Measurements from ENCODE around the gene CTSD.

Gene CTSD

DNA sequence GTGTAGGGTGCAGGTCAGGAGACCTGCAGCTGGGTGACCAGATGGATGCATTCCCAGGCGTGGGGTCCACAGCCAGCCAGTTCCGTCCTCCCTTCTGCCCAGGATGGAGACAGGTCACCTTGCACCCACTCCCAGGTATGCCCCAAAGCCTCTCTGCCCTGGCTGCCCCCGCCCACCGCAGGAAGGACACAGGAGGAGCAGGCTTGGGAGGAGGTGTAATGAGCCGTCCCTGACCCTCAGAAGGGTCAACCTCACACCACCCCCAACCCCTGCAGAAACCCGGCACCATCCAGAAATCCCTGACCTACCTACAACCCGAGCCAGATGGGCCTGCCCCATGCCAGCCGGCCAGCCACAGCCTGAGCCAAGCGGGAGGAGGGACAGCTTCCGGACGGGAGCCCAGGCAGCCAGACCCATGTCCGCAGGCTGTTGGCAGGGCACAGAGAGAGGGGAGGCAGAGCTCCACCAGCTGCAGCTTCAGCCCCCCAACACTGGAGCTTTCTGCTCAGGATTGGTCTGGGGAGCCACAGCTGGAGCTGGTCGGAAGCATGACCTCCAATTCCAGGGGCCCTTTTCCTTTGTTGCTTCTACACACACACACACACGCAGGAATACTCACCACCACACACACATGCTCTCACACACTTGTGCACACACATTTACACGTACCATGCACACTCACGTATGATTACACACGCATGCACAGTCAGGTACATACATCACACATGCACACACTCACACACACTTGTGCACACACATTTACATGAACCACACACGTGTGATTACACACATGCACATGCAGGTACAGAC, 18.6 kb downstream of the CTSD start:
- no peak for DNase-seq (ENCODE audit: low read depth)

DNA sequence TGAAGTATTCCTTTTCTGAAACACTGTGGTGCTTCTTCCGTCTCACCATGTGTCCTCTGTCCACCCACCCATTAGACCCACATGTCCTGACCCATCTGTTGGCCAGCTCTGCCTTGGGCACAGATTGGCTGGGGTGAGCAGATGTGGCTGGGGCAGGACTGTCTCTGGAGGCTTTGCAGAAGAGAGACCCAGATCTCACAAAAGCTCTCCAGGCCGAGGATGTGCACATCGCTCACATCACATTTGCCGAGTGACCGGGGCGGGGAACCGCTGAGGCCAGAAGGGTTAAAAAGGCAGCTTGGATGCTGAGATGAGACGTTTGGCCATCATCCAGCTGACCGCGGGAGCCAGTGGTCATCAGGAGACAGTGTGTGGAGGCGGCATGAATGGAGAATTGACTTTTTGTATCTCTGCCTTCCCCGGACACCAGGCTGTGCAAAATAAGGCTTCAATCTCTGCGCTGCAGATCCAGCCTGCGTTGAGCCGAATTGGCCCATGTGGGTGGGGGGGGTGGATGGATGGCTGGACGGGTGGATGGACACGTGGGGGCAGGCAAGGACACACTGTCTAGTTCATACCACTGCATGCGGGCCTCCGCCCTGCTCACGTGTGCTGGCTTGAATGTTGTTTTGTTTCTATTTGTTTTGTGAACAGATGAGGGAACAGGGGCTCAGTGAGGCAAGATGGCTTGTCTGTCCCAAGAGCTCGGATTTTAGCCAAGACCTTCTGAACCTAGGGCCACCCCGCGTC, 19.4 kb downstream of the CTSD start:
- no peak for DNase-seq (ENCODE audit: low read depth)

DNA sequence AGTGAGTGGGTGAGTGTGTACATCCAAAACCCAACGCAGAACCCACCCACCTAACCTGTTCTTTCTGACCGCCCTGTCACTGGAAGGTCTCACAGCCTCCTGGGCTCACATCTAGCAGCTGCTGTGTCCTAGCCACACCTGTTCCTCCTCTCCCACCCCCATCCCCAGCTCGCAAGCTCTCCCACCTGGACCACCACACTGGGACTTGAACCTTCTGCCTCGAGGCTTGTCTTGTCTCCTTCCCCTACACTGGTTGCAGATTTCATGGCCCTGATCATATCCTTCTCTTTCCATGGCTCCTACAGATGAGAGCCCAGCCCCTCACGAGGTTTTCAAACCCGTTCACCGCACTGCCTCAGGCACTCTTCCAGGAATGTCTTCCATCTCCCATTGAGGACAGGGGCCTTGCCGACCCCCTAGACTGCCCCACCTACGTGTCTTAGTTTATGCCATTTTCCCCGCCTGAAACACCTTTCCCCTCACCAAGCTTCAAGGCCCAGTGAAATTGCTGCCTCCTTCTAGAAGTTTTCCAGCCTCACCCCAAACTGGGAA, 20.1 kb downstream of the CTSD start:
- DNase-seq (ENCODE audit: low read depth), result no peak

DNA sequence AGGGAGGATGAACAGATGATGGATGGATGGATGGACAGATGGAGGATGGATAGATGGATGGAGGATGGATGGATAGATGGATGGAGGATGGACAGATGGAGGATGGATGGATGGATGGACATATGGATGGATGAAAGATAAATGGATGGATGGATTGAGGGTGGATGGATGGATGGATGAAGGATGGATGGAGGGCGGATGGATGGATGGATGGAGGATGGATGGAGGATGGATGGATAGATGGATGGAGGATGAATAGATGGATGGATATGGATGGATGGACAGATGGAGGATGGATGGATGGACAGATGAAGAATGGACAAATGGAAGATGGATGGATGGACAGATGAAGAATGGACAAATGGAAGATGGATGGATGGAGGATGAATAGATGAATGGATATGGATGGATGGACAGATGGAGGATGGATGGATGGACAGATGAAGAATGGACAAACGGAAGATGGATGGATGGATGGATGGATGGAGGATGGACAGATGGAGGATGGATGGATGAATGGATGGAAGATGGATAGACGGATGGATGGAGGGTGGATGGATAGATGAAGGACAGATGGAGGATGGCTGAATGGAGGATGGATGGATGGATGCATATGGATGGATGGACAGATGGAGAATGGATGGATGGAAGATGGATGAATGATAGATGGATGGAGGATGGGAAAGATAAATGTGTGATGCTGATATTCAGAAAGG, 20.7 kb downstream of the CTSD start:
- DNase-seq (ENCODE audit: low read depth), result no peak

DNA sequence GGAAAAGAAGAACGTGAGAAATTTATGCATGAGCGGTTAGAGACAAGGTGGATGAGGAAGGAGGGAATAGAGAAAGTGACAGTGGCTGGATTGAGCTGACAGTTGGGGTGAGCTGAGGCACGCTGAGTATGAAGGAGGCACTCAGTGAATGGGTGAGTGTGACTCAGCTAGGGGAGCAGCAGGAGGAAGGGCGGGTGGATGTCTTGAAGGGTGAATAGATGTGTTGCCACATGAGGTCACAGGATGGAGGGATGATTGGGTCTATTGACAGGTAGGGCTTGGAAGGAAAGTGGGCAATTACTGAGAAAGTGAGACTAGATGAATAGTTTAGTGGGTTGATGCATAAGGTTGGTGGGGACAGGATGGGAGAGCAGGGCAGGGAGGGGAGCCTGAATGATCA, 21.4 kb downstream of the CTSD start:
- DNase-seq (ENCODE audit: low read depth), result no peak

DNA sequence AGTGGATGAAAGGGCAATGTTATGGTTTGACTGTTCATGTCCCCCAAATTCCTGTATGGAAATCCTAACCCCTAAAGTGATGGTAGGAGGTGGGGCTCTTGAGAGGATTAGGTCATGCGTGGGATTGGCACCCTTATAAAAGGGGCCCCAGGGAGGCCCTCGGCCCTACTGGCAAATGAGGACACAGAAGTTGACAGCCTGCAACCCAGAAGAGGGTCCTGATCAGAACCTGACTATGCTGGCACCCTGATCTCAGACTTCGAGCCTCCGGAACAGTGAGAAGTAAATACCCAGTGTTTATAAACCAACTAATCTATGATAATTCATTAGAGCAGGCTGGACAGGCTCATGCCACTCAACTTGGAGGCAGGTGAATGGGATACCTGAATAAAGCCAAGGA, 22.0 kb downstream of the CTSD start:
- DNase-seq (ENCODE audit: low read depth), result no peak

DNA sequence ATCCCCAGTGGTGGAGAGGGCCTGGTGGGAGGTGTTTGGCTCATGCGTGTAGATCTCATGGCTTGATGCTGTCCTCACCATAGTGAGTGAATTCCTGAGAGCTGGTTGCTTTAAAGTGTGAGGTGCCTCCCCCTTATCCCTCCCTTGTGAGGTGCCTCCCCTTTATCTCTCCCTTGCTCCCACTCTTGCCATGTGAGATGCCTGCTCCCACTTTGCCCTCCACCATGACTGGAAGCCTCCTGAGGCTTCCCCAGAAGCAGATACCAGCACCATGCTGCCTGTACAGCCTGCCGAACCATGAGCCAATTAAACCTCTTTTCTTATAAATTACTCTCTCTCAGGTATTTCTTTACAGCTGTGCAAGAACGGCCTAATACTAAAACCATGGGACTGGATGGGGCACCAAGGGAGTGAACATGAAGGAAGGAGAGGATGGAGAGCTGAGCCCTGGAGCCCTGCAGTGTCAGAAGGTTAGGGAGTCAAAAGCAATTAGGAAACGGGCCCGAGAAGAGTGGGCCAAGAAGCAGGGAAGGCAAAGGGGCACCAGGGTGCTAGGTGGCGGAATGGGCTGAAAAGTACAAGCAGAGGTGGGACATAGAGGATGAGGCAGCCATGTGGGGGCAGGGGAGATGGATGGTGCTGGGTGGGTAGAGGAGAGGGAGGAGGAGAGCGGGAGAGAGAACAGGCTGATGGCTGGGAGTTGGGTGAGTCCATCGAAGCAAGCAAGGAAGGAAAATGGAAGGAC, 22.8 kb downstream of the CTSD start:
- no peak for DNase-seq (ENCODE audit: low read depth)

DNA sequence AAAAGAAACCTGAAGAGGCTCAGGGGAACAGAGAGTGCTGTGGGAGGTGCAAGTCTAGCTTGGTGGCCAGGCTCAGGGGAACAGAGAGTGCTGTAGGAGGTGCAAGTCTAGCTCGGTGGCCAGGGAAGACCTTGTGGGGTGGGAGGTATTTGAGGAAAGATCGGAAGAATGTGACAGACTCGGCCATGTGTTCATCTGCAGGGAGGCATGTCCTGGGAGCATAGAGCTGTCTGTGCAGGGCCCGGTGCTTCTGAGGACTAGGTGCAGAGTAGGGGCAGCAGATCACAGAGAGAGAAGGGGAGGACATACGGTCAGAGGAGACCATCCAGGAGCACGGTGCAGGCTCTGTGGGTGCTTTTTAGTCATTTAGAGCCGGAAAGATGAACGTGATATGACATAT, 24.2 kb downstream of the CTSD start:
- no peak for DNase-seq (ENCODE audit: low read depth)

DNA sequence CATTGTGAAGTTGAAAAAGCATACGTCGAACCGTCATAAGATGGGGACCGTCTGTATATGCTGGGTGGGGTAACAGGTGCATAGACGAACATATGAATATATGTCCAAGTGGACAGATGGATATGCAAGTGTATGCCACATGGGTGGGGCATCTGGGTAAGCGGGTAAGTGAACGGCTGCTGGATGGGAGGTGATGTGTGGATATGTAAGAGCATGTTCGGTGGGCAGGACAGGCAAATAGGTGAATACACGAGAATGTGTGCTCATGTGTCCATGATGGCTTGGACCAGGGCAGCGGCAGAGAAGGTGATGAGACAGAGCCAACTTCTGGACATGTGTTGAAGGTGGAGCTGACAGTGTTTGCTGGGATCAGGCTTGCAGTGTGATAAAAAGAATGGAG, 25.3 kb downstream of the CTSD start:
- no peak for DNase-seq (ENCODE audit: low read depth)

DNA sequence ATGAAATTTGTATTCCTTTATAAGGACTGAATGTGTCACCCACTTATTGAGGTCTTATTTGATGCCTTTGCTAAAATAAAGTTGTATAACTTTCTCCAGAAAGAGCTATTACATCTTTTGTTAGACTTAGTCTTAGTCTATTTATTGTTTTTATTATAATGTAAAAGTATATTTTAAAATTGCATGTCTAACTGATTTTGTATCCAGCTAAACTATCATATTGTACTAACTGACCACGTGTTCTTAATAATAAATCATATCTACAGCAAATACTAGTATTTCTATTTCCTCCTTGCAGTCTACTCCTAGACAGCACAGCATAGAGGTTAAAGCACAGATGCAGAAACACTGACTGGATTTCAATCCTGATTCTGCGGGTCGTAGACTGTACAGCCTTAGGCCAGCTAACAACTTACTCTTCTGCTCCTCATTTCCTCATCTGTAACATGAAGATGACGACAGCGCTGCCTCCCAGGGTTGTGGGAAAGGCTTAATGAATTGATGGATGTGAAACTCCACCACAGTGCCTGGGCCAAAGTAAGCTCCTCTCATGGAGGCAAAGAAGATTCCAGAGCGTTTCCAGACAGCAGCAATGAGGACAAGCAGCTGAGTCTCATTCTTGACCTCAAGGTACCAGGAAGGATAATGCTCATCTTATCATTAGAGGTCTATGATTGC, 26.5 kb downstream of the CTSD start:
- DNase-seq (ENCODE audit: low read depth), result no peak

DNA sequence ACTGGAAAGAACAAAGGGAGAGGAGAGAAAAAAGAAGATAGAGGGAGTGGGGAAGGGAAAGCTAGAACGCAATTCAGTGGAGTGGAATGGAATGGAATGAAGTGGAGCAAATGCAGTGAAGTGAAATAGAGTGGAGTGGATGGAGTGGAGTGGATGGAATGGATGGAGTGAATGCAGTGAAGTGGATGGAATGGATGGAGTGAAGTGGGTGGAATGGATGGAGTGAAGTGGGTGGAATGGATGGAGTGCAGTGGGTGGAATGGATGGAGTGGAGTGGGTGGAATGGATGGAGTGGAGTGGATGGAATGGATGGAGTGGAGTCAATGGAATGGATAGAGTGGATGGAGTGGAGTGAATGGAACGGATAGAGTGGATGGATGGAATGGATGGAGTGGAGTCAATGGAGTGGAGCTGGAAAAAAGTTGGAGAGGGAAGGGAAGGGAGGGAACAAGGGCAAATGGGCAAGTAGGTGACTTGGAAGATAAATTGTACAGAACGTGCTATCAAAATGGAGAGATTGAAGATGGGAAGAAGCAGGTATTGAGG, 27.2 kb downstream of the CTSD start:
- DNase-seq (ENCODE audit: low read depth), result no peak

DNA sequence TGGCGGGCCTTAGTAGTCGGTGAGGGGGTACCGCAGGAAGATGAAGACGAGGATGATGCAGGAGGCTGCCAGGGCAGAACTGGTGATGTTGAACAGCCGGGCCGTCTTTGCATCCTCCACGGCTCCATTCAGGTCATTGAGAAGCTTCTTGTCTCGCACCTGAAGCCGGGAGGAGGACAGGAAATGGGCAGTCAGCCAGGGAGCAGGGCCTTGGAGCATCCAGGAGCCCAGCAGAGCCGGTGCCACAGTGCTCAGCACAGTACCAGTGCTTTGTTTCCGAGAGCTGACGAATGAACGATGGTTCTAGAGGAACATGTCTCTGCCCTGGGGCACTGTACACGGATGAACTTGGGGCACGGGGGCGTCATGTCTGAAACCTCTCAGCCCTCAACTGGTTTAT, 28.5 kb downstream of the CTSD start:
- no peak for DNase-seq (ENCODE audit: low read depth)

DNA sequence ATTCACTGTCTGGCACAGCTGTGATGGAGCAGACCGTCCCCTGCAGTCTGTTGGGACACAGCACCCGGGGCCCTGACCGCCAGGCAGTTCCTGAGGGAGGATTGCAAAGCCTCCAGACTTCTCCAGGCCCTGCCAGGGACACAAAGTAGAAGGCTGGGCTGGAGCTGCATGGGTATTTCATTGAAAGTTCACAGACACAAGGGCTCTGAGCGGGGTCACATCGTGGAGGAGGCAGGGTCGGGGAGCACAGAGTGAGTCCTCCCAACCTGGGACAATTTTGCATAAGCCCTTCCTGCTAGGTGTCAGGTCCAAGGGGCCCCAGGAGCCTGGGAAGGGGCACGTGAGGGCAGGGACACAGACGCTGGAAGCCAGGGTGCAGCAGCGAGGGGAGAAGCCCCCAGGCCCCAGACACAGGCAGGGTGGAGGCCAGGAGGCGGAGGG, 29.1 kb downstream of the CTSD start:
- no peak for DNase-seq (ENCODE audit: low read depth)

DNA sequence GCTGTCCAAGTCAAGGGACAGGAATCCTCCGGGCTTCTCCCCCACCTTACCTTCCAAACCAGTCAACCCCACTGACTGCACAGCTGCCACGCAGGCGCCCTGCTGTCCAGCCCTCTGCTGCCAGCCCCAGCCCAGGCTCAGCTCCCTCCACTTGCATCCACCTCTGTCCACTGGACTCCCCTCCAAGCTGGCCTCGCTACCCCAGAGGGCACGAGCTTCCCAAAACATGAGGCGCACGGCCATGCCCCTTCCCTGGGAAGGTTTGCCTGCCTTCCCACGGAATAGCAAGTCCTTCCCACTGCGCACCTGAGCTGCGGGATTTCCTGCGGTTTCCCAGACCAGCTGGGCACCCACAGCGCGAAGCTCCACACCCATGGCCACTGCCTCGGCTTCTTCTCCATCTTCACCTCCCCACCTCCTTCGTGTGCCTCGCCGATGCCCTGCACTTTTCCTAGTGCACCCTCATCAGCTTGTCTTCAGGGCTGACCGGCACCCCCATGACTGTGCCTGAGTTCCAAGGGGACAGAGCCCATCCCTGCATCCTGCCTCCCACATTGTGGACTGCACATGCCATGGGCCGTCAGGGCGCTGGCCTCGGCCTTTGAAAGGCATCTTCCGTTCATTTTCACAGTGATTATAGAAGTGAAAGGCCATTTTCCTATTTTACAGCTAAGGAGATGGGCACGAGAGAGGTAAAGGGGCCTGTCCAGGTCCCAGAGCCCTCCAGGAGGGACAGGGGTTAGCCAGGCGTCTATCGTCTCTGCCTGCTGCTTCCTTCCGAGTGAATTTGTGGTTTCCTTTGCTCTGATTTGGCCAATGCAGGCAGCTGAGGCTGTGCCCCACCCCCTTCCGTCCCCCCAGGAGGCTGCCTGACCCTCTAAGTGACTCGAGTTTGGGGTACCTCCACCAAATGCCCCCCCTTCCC, 29.7 kb downstream of the CTSD start:
- no peak for DNase-seq (ENCODE audit: low read depth)

DNA sequence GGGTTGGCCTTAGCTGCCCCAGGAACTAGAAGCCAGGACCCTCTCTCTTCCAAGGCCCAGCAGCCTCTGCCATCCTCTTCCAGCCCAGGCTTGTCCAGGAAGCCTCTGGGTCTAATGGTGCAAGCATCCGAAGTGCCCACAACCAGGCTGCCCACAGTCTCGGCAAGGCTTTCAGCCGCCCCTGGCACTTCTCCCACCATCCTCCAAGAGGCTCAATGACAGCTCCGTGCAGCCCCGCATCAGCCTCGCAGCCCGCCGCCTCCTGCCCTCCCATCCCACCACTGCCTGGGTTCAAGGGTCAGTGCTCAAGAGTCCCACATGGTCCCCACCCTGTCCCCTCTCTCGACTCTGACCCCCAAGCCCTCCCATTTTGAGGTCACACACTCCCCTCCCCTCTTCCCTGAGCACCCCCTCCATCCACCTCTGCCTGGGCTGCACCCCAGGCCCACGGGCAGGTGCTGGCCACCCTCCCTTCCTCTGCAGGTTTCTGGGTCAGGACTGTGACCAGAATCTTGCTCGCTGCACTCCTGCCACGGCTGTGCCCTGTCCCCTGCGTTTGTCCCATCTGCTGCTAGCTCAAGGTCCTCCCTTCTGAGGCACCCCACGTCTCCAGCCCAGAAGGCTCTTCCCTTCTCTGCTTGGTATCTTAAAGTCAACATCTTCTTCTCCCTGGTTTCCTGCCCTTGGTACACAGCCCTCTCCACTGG, 30.6 kb downstream of the CTSD start:
- no peak for DNase-seq (ENCODE audit: low read depth)

DNA sequence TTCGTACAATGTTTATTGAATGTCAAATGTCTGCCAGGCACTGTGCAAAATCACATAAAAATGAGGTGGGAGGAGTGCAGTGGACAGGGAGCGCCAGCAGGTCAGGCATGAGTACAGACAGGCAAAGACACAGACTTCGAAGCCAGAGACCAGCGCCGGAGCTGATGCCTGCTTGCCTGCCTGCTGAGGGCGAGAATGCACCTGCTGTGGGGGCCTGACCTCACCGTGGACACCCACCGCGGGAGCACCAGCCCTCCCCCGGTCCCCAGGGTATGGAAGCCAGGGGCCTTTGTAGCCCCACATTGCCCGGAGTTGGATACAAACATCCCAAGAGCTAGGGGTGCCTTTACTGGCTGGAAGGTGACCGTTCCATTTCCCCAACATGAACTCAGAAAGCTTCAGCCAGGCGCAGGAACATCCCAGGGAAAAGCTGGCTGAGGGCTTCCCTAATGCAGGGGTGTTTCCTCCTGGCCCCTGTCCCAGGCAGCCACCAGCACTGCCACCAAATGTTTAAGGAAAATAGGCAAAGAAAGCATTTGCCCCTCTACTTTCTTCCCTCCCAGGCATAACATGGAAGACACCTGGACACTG, 31.2 kb downstream of the CTSD start:
- no peak for DNase-seq (ENCODE audit: low read depth)

DNA sequence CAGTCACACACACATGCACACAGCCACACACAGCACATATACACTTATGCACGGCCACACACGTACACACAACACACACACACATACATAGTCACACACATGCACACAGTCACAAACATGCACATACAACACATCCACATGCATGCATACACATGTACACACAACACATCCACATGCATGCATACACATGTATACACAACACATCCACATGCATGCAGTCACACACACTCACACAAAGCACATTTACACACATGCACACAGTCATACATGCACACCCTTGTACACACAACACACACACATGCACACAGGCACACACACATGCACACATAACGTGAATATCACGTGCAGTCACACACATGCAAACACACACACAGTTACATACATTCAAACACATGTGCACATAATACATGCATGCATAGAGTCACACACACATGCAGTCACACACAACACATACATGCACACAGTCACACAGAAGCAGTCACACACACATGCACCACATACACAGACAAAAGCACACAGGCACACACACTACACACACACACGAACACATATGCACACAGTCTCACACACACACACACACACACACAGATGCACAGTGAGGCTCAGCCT, 32.2 kb downstream of the CTSD start:
- no peak for DNase-seq (ENCODE audit: low read depth)

DNA sequence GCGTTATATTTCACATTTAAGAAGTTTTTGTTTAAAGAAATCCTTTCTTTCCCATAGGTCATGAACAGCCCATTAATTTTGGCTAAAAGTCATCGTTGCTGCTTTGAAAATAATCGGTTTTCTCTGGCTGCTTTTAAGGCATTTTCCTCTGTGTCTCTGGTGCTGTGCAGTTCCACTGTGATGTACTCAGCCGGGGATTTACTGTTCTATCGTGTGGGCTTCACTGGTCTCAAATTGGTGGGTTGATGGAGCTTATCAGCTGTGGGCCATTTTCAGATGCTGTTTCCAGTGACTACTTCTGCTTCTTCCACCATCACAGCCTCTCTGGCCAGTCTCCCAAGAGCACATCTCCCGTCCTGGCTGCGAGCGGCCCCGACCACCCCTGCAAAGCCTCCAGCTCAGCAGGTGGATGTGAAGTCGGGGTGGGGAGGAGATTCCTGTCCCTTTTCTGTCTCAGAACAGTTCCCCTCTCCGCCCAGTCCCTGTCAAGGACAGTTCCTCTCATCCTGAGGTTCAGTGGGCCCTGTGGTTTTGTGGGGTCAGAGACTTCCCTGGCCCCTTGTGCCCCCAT, 33.6 kb downstream of the CTSD start:
- DNase-seq (ENCODE audit: low read depth), result no peak

Data from stimulated activated CD8-positive, alpha-beta memory T cell treated with anti-CD3 and anti-CD28 coated beads, Interleukin-12 subunit alpha, Interleukin-12 subunit beta, amount 100 ng/mL, for 4 hours (primary cell).